Naive thymus-derived CD4-positive, alpha-beta T cell (primary cell): ENCODE results near the gene FOXN3. TPM values are rescaled to one million over a fixed set of nuclear protein-coding genes. Genes with fewer than 3 reads are reported as not detected.

ENCODE experiments used
- ATAC-seq: fragments of 150-1000 bp; cut with Tn5 transposase; 2 replicates; pipeline ENCODE4 v1.10.0; 2021; ENCODE audit warnings: mild to moderate bottlenecking, moderate library complexity
- CTCF ChIA-PET: fragments of 350-600 bp; sonication (Branson Sonifier 250); formaldehyde crosslinking; loops from one replicate; lab custom pipeline; 2021; ENCODE audit warnings: antibody characterized with exemption; lab: Charles Lee
- POLR2A ChIA-PET: fragments of 350-600 bp; sonication (Branson Sonifier 250); formaldehyde crosslinking; loops from one replicate; lab custom pipeline; 2021; ENCODE audit warnings: antibody characterized with exemption, inconsistent platforms; lab: Charles Lee
- DNase-seq, 9 donors: peaks; one replicate each; pipeline versions ENCODE4 v3.0.0 to v3.0.0-alpha.2; 2020 to 2022; ENCODE audit warnings: mixed read lengths in 1 of 9
- H3K27ac ChIP-seq: one replicate; pipeline ENCODE4 v1.7.0; 2013; ENCODE audit warnings: mild to moderate bottlenecking, low read depth, low read length, moderate library complexity
- H3K27me3 ChIP-seq, 2 donors: one replicate each; pipeline ENCODE4 v1.7.0; 2013; ENCODE audit warnings: low read length in 2 of 2, mild to moderate bottlenecking in 2 of 2, moderate library complexity in 2 of 2; ENCODE audit not compliant: control insufficient read depth in 2 of 2, insufficient read depth in 2 of 2
- H3K36me3 ChIP-seq, 3 experiments: 1 replicate in 2 of 3; 2 replicates in 1 of 3; pipeline ENCODE4 v1.7.0; 2013; ENCODE audit warnings: low read length in 3 of 3, mild to moderate bottlenecking in 3 of 3, moderate library complexity in 1 of 3; ENCODE audit not compliant: insufficient read depth in 3 of 3, control insufficient read depth in 2 of 3
- H3K4me1 ChIP-seq, 2 donors: one replicate each; pipeline ENCODE4 v1.7.0; 2013; ENCODE audit warnings: low read length in 2 of 2, mild to moderate bottlenecking in 2 of 2, moderate library complexity in 1 of 2; ENCODE audit not compliant: control insufficient read depth in 2 of 2, insufficient read depth in 2 of 2
- H3K4me3 ChIP-seq: 2 replicates; pipeline ENCODE4 v1.7.0; 2013; ENCODE audit warnings: mild to moderate bottlenecking, low read length
- H3K9me3 ChIP-seq, 3 experiments: 1 replicate in 2 of 3; 2 replicates in 1 of 3; pipeline ENCODE4 v1.7.0; 2013; ENCODE audit warnings: low read length in 3 of 3; ENCODE audit not compliant: control insufficient read depth in 2 of 3
- H3K27ac Mint-ChIP-seq, 9 donors: one replicate each; pipeline ENCODE4 v1.8.0; 2020 to 2022; ENCODE audit warnings: mixed read lengths in 9 of 9, mild to moderate bottlenecking in 8 of 9, moderate library complexity in 5 of 9, inconsistent platforms in 2 of 9
- H3K27me3 Mint-ChIP-seq, 5 donors: one replicate each; pipeline ENCODE4 v1.8.0; 2021 to 2022; ENCODE audit warnings: mixed read lengths in 5 of 5, mild to moderate bottlenecking in 1 of 5
- H3K36me3 Mint-ChIP-seq, 5 donors: one replicate each; pipeline ENCODE4 v1.8.0; 2020 to 2022; ENCODE audit warnings: mixed read lengths in 5 of 5, mild to moderate bottlenecking in 3 of 5, inconsistent platforms in 1 of 5
- H3K4me1 Mint-ChIP-seq, 7 donors: one replicate each; pipeline ENCODE4 v1.8.0; 2020 to 2022; ENCODE audit warnings: mixed read lengths in 7 of 7, mild to moderate bottlenecking in 3 of 7, inconsistent platforms in 1 of 7
- H3K4me3 Mint-ChIP-seq, 10 donors: one replicate each; pipeline ENCODE4 v1.8.0; 2020 to 2022; ENCODE audit warnings: mild to moderate bottlenecking in 10 of 10, mixed read lengths in 10 of 10, moderate library complexity in 6 of 10, inconsistent platforms in 2 of 10
- H3K9me3 Mint-ChIP-seq, 11 donors: one replicate each; pipeline ENCODE4 v1.8.0; 2020 to 2022; ENCODE audit warnings: mixed read lengths in 11 of 11, mild to moderate bottlenecking in 4 of 11, inconsistent platforms in 1 of 11, moderate library complexity in 1 of 11
- intact Hi-C, 2 donors: fragments of 100-400 bp; cut with micrococcal nuclease; formaldehyde crosslinking; loops; one replicate each; pipeline ENCODE4 v1.15.1; 2023
- polyA plus RNA-seq, 2 donors: library from polyadenylated mRNA; unstranded; fragments of 300-500 nt; fragmentation: Illumina TruSeq; gene quantifications; one replicate each; pipeline ENCODE4 v1.2.3, GENCODE V29; 2021
- total RNA-seq, 6 experiments: library from RNA in 5 of 6; stranded (reverse) in 5 of 6; gene quantifications; 1 replicate in 5 of 6; 2 replicates in 1 of 6; pipeline ENCODE4 v1.2.3 and lab custom pipeline; 2021 to 2026

The FOXN3 gene
- total and polyA plus RNA-seq, 7 experiments from 2014 or later, result 103 to 192 (median 149) TPM

DNA sequence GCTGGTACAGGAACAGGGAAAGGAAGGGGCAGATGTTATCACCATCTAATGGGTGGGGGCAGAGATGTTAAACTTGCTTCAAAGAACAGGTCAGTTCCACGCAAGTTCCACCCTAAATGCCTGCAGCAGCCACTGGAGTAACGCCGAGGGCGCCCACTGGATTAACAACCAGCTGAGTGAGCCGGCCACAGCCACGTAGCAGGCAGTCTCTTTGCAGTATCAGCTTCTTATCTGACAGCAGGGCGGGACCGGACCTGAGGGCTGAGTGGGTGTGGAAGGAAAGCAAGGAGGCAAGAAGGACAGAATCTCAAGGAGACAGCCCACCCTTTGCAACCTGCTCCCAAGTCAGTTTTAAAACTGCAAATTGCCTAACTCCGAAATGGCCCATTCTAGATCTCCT is 38.4 kb upstream of the FOXN3 start:
- H3K27ac Mint-ChIP-seq, result peak overlapping the region in 4 of 9 donors; percentile 14 to 73 (median 52)
- peaks cover 6 to 60% (median 45%) of the 10 kb centered on the region in 7 donors for H3K4me1 Mint-ChIP-seq
- Histone ChIP-seq H3K27me3 (no peaks in the 10 kb centered on the region), H3K9me3 (no peaks in the 10 kb centered on the region), H3K27ac (no peak overlapping the region), H3K4me3 (no peak overlapping the region), H3K4me1 (no peaks in the 10 kb centered on the region), H3K36me3 (peaks cover 0 to 18% (median 0%) of the 10 kb centered on the region in 3 experiments)
- DNase-seq (no peak), ATAC-seq (no peak)
- no peaks in the 10 kb centered on the region for H3K9me3 Mint-ChIP-seq
- POLR2A ChIA-PET, result no interaction called here
- no peaks in the 10 kb centered on the region for H3K27me3 Mint-ChIP-seq
- H3K36me3 Mint-ChIP-seq, result peaks cover 0 to 39% (median 20%) of the 10 kb centered on the region in 5 donors
- intact Hi-C loops, result no loop called here
- CTCF ChIA-PET, result no interaction called here
- no peak overlapping the region for H3K4me3 Mint-ChIP-seq

DNA sequence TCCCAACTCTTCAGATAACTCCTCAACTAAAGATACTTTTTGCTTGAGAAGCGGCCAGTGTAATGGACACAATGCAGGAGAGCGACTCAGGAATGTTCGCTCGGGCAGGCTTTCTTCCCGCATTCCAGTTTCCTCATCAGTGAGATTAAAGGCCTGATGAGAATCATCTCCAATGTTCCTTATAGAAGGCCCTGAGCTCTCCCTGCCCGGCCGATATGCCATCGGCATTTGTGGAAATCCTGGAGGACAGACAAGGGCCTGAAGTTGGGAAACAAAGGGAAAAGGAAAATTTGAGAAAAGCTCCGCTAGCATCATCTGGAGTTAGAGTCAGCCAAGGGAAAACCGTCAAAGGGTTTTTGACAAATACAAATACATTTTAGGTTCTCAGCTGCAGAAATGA is 38.0 kb upstream of the FOXN3 start:
- ChIA-PET POLR2A (no interaction called here), CTCF (no interaction called here)
- no peak for ATAC-seq
- H3K9me3 Mint-ChIP-seq, result no peaks in the 10 kb centered on the region
- peaks cover 0 to 35% (median 15%) of the 10 kb centered on the region in 5 donors for H3K36me3 Mint-ChIP-seq
- no peak overlapping the region for H3K4me3 ChIP-seq
- peaks cover 6 to 60% (median 43%) of the 10 kb centered on the region in 7 donors for H3K4me1 Mint-ChIP-seq
- peak overlapping the region in 3 of 9 donors; percentile 14 to 65 (median 38) for H3K27ac Mint-ChIP-seq
- no peaks in the 10 kb centered on the region for H3K9me3 ChIP-seq
- H3K36me3 ChIP-seq, result peaks cover 0 to 18% (median 0%) of the 10 kb centered on the region in 3 experiments
- no peaks in the 10 kb centered on the region for H3K27me3 ChIP-seq
- H3K27me3 Mint-ChIP-seq, result no peaks in the 10 kb centered on the region
- H3K4me1 ChIP-seq, result no peaks in the 10 kb centered on the region
- no peak overlapping the region for H3K27ac ChIP-seq
- H3K4me3 Mint-ChIP-seq, result no peak overlapping the region
- DNase-seq, result no peak
- intact Hi-C loops, result no loop called here

DNA sequence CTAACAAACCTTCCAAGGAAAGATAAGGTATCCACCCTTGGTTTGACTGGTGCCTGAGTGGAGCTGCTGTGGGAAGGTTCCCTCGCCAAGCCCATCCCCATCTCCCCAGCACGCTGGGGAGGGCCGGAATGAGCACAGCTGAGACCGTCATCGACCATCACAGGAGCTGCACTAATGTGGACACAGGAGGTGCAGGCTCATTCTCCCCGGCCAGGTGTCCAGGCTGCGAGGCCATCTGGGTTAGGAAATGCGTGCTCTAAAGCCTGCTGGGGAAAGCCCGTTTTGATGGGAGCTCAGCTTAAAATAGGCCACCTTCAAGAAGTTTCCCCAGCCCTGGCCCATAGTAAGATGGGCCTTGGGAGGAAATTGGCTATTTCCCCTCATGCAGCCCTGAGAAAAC is 35.2 kb upstream of the FOXN3 start:
- H3K27me3 ChIP-seq, result no peaks in the 10 kb centered on the region
- CTCF ChIA-PET, result no interaction called here
- Mint-ChIP-seq H3K36me3 (peaks cover 0 to 23% (median 9%) of the 10 kb centered on the region in 5 donors), H3K4me3 (no peak overlapping the region), H3K27me3 (no peaks in the 10 kb centered on the region), H3K4me1 (peaks cover 23 to 66% (median 52%) of the 10 kb centered on the region in 7 donors), H3K9me3 (no peaks in the 10 kb centered on the region), H3K27ac (peak overlapping the region in 5 of 9 donors; percentile 4 to 54 (median 31))
- DNase-seq, result no peak
- H3K9me3 ChIP-seq, result no peaks in the 10 kb centered on the region
- intact Hi-C loops, result no loop called here
- no peak for ATAC-seq
- H3K4me3 ChIP-seq, result no peak overlapping the region
- POLR2A ChIA-PET, result no interaction called here
- peaks cover 0 to 5% (median 0%) of the 10 kb centered on the region in 3 experiments for H3K36me3 ChIP-seq
- peaks cover 0 to 23% of the 10 kb centered on the region in 2 donors for H3K4me1 ChIP-seq
- no peak overlapping the region for H3K27ac ChIP-seq

DNA sequence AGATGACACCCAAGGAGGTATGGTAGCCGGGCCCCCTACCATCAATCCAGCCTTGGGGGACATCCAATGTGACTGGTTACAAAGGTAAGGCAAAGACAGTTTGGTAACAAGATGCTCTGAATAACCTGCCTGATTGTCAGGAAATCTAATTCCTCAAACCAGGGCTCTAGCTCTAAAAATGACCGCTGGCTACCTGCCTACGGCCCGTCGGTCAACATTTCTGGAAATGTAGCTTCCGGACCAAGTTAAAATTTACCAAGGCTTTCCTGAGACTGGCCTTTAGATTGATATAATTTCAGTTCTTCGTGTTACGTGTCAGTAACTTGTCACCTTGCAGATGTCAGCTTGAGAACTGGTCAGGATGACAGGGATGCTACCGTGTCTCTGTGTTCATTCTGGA is 34.2 kb upstream of the FOXN3 start:
- Mint-ChIP-seq H3K4me1 (peaks cover 30 to 69% (median 55%) of the 10 kb centered on the region in 7 donors), H3K27ac (peak overlapping the region in 3 of 9 donors; percentile 33 to 84 (median 56)), H3K27me3 (no peaks in the 10 kb centered on the region), H3K9me3 (no peaks in the 10 kb centered on the region), H3K36me3 (peaks cover 0 to 19% (median 6%) of the 10 kb centered on the region in 5 donors), H3K4me3 (no peak overlapping the region)
- ChIA-PET CTCF (no interaction called here), POLR2A (no interaction called here)
- Histone ChIP-seq H3K36me3 (no peaks in the 10 kb centered on the region), H3K27me3 (no peaks in the 10 kb centered on the region), H3K4me3 (no peak overlapping the region), H3K27ac (no peak overlapping the region), H3K4me1 (peaks cover 0 to 32% of the 10 kb centered on the region in 2 donors), H3K9me3 (no peaks in the 10 kb centered on the region)
- DNase-seq, result no peak
- ATAC-seq, result no peak
- intact Hi-C loops, result no loop called here

DNA sequence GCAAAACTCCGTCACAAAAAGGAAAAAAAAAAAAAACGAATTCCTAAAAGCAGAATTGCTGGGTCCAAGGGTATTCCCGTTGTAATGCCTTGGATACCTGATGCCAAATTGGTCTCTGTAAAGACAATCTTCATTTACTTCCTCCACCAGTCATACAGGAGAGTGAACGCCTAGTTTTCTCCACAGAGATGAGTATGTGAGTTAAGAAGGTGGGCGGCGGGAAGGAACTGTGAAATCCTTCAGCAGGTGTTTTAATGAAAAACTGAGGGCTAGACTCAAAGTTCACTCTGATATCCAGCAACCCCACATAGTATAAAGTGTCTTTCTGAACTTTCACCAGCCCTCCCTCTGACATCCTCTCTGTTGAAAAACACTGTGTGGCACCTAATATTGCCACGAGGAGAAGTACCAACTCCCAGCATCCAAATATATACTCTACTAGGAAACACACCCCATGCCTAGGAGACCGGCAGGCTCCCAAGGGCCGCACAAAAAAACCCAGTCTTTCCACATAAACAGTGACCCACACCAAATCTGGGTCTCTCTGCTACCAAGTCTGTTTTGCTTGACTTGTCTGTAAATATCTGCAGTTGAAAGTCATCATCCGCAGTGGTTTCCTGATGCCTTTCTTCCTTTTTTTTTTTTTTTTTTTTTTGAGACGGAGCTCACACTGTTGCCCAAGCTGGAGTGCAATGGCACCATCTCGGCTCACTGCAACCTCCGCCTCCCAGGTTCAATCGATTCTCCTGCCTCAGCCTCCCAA is 30.3 kb upstream of the FOXN3 start:
- H3K4me1 Mint-ChIP-seq, result peaks cover 48 to 88% (median 78%) of the 10 kb centered on the region in 7 donors
- ChIA-PET POLR2A (no interaction called here), CTCF (no interaction called here)
- Histone ChIP-seq H3K27ac (peak overlapping the region; percentile 5), H3K4me1 (peaks cover 12 to 61% of the 10 kb centered on the region in 2 donors), H3K36me3 (no peaks in the 10 kb centered on the region), H3K9me3 (no peaks in the 10 kb centered on the region), H3K4me3 (no peak overlapping the region), H3K27me3 (no peaks in the 10 kb centered on the region)
- DNase-seq (peak in 6 of 9 donors; percentile 15 to 34 (median 24)), ATAC-seq (peak; percentile 72)
- intact Hi-C loops, result loop anchor here (2.0 to 5.0 kb wide), 2 partner anchors 17 to 55 kb away; no protein-coding TSS in a partner anchor
- H3K27me3 Mint-ChIP-seq, result no peaks in the 10 kb centered on the region
- no peaks in the 10 kb centered on the region for H3K9me3 Mint-ChIP-seq
- H3K4me3 Mint-ChIP-seq, result peak overlapping the region; percentile 56 to 86 (median 77)
- peaks cover 0 to 29% (median 6%) of the 10 kb centered on the region in 5 donors for H3K36me3 Mint-ChIP-seq
- H3K27ac Mint-ChIP-seq, result peak overlapping the region; percentile 69 to 98 (median 91)

DNA sequence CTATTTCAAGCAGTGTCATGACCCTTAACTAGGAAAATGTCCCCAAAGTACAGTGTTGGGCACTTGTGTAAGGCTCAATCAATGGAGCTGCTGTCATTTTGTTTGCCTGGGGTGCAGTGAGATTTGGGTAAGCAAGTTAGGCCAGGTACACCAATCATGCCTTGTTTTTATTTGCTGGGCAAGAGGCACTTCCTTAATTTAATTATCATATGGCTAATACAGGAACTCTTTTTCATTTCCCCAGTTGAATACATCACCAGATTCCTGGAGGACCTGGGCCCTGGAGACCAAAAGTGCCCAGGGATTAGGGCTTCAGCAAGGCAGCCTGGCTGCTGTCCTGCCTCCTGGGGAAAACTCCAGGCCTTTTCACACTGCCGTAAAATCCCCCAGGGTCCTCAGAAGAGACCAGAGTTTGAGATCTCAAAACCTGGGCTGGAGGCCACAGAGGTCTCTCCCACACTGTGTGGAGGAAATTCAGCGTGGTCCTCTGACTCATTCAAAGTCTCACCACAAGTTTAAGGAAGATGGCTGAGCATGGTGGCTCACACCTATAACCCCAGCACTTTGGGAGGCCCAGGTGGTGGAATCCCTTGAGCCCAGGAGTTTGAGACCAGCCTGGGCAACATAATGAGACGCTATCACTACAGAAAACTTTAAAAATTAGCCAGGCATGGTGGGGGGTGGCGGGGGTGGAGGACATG is 28.4 kb upstream of the FOXN3 start:
- Mint-ChIP-seq H3K27me3 (no peaks in the 10 kb centered on the region), H3K36me3 (peaks cover 0 to 33% (median 0%) of the 10 kb centered on the region in 5 donors), H3K4me3 (peak overlapping the region in 9 of 10 donors; percentile 2 to 73 (median 25)), H3K9me3 (peaks cover 0 to 2% (median 0%) of the 10 kb centered on the region in 11 donors), H3K4me1 (peaks cover 52 to 90% (median 80%) of the 10 kb centered on the region in 7 donors), H3K27ac (peak overlapping the region in 8 of 9 donors; percentile 62 to 88 (median 76))
- H3K36me3 ChIP-seq, result no peaks in the 10 kb centered on the region
- DNase-seq (peak in 1 of 9 donors; percentile 46), ATAC-seq (peak; percentile 62)
- no peaks in the 10 kb centered on the region for H3K27me3 ChIP-seq
- H3K27ac ChIP-seq, result peak overlapping the region; percentile 50
- no peak overlapping the region for H3K4me3 ChIP-seq
- H3K9me3 ChIP-seq, result no peaks in the 10 kb centered on the region
- POLR2A ChIA-PET, result interaction anchor here (1.0 kb wide), 1 partner anchor 306 kb away, joined by 3 read pairs; no protein-coding TSS in a partner anchor
- intact Hi-C loops, result loop anchor here (2.0 to 5.0 kb wide), 3 partner anchors 15 to 57 kb away; no protein-coding TSS in a partner anchor
- H3K4me1 ChIP-seq, result peaks cover 12 to 61% of the 10 kb centered on the region in 2 donors
- CTCF ChIA-PET, result no interaction called here
